H1 (cell line): Measurements from ENCODE around the gene LCN6.

Experiments used
- BCL11A ChIP-seq, 2 experiments: IDR thresholded peaks; one replicate each; pipeline ENCODE4 v1.6.1; 2011; ENCODE audit warnings: low read depth in 2 of 2, low read length in 2 of 2, mild to moderate bottlenecking in 2 of 2
- CTCF ChIP-seq, 3 experiments: IDR thresholded peaks; 1 replicate in 2 of 3; 2 replicates in 1 of 3; pipeline versions ENCODE4 v1.5.1 to v1.6.1; 2011; ENCODE audit warnings: low read length in 3 of 3, mild to moderate bottlenecking in 3 of 3, inconsistent platforms in 2 of 3, low read depth in 1 of 3, moderate library complexity in 1 of 3; ENCODE audit not compliant: insufficient read depth in 1 of 3; ENCODE audit errors: control extremely low read depth in 1 of 3
- EGR1 ChIP-seq: IDR thresholded peaks from 2 replicates; pipeline ENCODE4 v1.6.1; 2011; ENCODE audit warnings: low read depth, low read length, borderline replicate concordance
- EZH2 ChIP-seq: fragments of 200-600 bp; sonication (generic); IDR thresholded peaks from 2 replicates; pipeline ENCODE4 v1.7.1; 2012; ENCODE audit warnings: low read depth, mild to moderate bottlenecking, moderate library complexity, low read length, inconsistent platforms; ENCODE audit not compliant: severe bottlenecking
- TAF1 ChIP-seq: IDR thresholded peaks from 2 replicates; pipeline ENCODE4 v1.6.1; 2011; ENCODE audit warnings: mild to moderate bottlenecking, low read depth, low read length

GRCh38 chr9:136733611-136734010 lies 14.7 kb downstream of the LCN6 start:
- no peak for TF ChIP-seq BCL11A (IDR thresholded peaks at IDR 0.05; ENCODE audit: low read depth in 2 of 2, low read length in 2 of 2)
- TF ChIP-seq EZH2: no peak
- no peak for TF ChIP-seq CTCF (IDR thresholded peaks at IDR 0.05; ENCODE audit: control extremely low read depth in 1 of 3, insufficient read depth in 1 of 3, low read depth in 1 of 3, low read length in 3 of 3)
- TF ChIP-seq EGR1: no peak
- no peak for TF ChIP-seq TAF1
